K562 (cell line): ENCODE measurements around the gene MRPL28. TPM values are rescaled to one million over a fixed set of nuclear protein-coding genes. Genes with fewer than 3 reads are reported as not detected.

Experiments
- CHD2 ChIP-seq: IDR thresholded peaks from 2 replicates; pipeline ENCODE4 v1.6.1; 2011; ENCODE audit warnings: low read depth, low read length
- ESRRA ChIP-seq: fragments of 450-650 bp; IDR thresholded peaks from 2 replicates; pipeline ENCODE4 v1.6.1; 2014; ENCODE audit warnings: low read depth, mild to moderate bottlenecking, moderate library complexity, borderline replicate concordance
- HMG20B ChIP-seq: fragments of 250-450 bp; sonication (Bioruptor Pico); IDR thresholded peaks from 2 replicates; pipeline ENCODE4 v1.5.0; 2021; ENCODE audit warnings: mild to moderate bottlenecking
- NR2F6 ChIP-seq: fragments of 450-650 bp; formaldehyde crosslinking; IDR thresholded peaks from 2 replicates; pipeline ENCODE4 v1.4.0; 2020; ENCODE audit warnings: mild to moderate bottlenecking
- NUFIP1 ChIP-seq: fragments of 450-650 bp; IDR thresholded peaks from 2 replicates; pipeline ENCODE4 v1.6.1; 2018; ENCODE audit not compliant: partially characterized antibody
- POLR2AphosphoS2 ChIP-seq: IDR thresholded peaks from 2 replicates; pipeline ENCODE4 v1.6.1; 2012; ENCODE audit warnings: low read length, improper control_type of control experiment
- POLR3G ChIP-seq: IDR thresholded peaks from 2 replicates; pipeline ENCODE4 v1.6.1; 2011; ENCODE audit not compliant: insufficient read length, insufficient replicate concordance; ENCODE audit errors: extremely low read depth
- PTBP1 ChIP-seq: fragments of 200-400 bp; formaldehyde crosslinking; IDR thresholded peaks from 2 replicates; pipeline ENCODE4 v1.6.1; 2017; ENCODE audit warnings: low read depth, low read length
- TOE1 ChIP-seq, 2 experiments: fragments of 450-650 bp in 1 of 2; sonication (generic) in 1 of 2; formaldehyde crosslinking in 1 of 2; IDR thresholded peaks; 2 replicates each; pipeline versions ENCODE4 v1.7.1 to v1.8.0; 2016 to 2022; ENCODE audit warnings: borderline replicate concordance in 2 of 2, mild to moderate bottlenecking in 2 of 2, antibody characterized with exemption in 1 of 2, inconsistent platforms in 1 of 2, low read depth in 1 of 2, missing genetic modification reagents in 1 of 2, moderate library complexity in 1 of 2
- ZC3H11A ChIP-seq: IDR thresholded peaks from 2 replicates; pipeline ENCODE4 v1.6.1; 2012; ENCODE audit warnings: low read depth, low read length, improper control_type of control experiment
- ZKSCAN1 ChIP-seq: fragments of 150-350 bp; IDR thresholded peaks from 2 replicates; pipeline ENCODE4 v1.6.1; 2016; ENCODE audit warnings: low read depth, low read length
- ZNF699 ChIP-seq: fragments of 250-450 bp; sonication (Bioruptor Pico); IDR thresholded peaks from 2 replicates; pipeline ENCODE4 v1.8.0; 2021; ENCODE audit warnings: mild to moderate bottlenecking, moderate library complexity; ENCODE audit not compliant: insufficient replicate concordance
- polyA plus RNA-seq, 8 experiments: library from polyadenylated mRNA; depleted of rRNA in 4 of 8; stranded (reverse) in 5 of 8; unstranded in 3 of 8; fragments of >200 nt; fragmentation: Nextera tagmentation in 2 of 8; fragmentation: Illumina TruSeq in 1 of 8; extraction: Ambion mirVana in 2 of 8; extraction: Trizol in 1 of 8; gene quantifications; 2 replicates each; pipeline versions ENCODE4 v1.2.1 to v1.2.3, GENCODE V29; 2011 to 2014; ENCODE audit warnings: inconsistent platforms in 1 of 8, missing spikeins in 1 of 8
- total RNA-seq, 7 experiments: library from RNA; depleted of rRNA in 6 of 7; stranded (reverse); fragments of >200 nt in 6 of 7; fragmentation: Illumina TruSeq in 2 of 7; extraction: Trizol in 2 of 7; gene quantifications; 2 replicates each; pipeline versions ENCODE4 v1.2.1 to v1.2.3, GENCODE V29; 2011 to 2021; ENCODE audit warnings: low replicate concordance in 1 of 7
- TF ChIP-seq, protein P1 (sequence below), 2 experiments: fragments of 450-650 bp; IDR thresholded peaks; 2 replicates each; pipeline ENCODE4 v1.6.1; 2016
- TF ChIP-seq, protein P2 (sequence below), 2 experiments: fragments of 450-650 bp in 1 of 2; sonication (generic) in 1 of 2; formaldehyde crosslinking in 1 of 2; IDR thresholded peaks; 2 replicates each; pipeline versions ENCODE4 v1.7.1 to v1.9.0; 2016 to 2022; ENCODE audit warnings: inconsistent platforms in 1 of 2, mild to moderate bottlenecking in 1 of 2, missing genetic modification reagents in 1 of 2
- TF ChIP-seq, protein P3 (sequence below): sonication (generic); formaldehyde crosslinking; IDR thresholded peaks from 2 replicates; pipeline ENCODE4 v1.8.0; 2022; ENCODE audit warnings: mild to moderate bottlenecking, missing genetic modification reagents

MRPL28 gene
- total and polyA plus RNA-seq, 9 of the 15 experiments (the other 6 are each of a cell fraction or from before 2014, with no cell fraction given), result 2.5 to 323 (median 175) TPM

DNA sequence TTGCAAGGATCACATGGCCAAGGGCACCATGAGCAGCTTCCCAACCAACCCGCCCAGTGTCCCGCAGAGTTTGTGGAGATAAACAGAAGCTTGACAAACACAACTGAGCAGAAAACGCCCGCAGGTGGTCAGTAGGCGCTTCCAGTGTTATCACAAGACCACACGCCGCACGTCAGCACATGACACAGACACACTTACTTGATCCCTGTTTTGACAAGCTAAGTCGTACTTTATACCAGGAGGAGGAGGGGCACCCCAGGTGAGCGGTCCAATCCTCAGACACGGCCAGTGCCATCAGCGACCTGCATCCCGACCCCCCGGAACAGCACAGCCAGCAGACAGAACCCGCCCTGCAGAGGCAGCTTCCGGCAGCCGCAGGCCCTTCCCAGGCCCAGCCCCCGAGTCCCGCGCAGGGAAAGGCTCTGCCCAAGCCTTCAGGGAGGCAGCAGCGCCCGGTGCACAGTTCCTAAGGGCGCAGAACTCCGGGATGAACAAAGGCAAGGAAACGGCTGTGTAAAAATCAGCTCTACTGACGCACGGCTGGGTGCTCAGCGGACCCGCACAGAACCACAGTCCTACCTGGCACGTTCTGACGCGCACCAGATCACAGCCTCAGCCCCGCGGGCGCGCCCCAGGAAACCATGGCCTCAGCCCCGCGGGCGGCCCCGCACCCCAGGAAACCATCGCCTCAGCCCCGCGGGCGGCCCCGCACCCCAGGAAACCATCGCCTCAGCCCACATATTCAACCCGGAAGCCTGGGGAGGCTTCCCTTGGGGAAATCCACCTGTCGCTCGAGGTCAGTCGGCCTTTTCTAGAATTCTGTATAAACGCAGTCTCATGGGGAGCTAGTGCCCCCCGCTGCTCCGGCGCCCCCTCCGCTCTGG lies 45.6 kb downstream of the MRPL28 start (continued):
- TF ChIP-seq CHD2 (no peak), ZKSCAN1 (no peak), POLR3G (no peak), NR2F6 (CRISPR knock-in tag) (no peak), ZNF699 (CRISPR knock-in tag) (no peak), POLR2AphosphoS2 (no peak), ESRRA (peak; percentile 76), HMG20B (CRISPR knock-in tag) (no peak), TOE1 (IDR thresholded peaks at IDR 0.05; ENCODE audit: borderline replicate concordance) (peak; percentile 91), TOE1 (CRISPR knock-in tag; IDR thresholded peaks at IDR 0.05; ENCODE audit: borderline replicate concordance, low read depth) (no peak), ZC3H11A (no peak), PTBP1 (no peak), NUFIP1 (no peak)
- TF ChIP-seq, protein P1, sequence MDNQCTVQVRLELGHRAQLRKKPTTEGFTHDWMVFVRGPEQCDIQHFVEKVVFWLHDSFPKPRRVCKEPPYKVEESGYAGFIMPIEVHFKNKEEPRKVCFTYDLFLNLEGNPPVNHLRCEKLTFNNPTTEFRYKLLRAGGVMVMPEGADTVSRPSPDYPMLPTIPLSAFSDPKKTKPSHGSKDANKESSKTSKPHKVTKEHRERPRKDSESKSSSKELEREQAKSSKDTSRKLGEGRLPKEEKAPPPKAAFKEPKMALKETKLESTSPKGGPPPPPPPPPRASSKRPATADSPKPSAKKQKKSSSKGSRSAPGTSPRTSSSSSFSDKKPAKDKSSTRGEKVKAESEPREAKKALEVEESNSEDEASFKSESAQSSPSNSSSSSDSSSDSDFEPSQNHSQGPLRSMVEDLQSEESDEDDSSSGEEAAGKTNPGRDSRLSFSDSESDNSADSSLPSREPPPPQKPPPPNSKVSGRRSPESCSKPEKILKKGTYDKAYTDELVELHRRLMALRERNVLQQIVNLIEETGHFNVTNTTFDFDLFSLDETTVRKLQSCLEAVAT (IDR thresholded peaks at IDR 0.05), result 0 out of 4 replicates have a peak, but pooled peaks of 1 of the 2 experiments have one; percentile 38
- TF ChIP-seq, protein P2, sequence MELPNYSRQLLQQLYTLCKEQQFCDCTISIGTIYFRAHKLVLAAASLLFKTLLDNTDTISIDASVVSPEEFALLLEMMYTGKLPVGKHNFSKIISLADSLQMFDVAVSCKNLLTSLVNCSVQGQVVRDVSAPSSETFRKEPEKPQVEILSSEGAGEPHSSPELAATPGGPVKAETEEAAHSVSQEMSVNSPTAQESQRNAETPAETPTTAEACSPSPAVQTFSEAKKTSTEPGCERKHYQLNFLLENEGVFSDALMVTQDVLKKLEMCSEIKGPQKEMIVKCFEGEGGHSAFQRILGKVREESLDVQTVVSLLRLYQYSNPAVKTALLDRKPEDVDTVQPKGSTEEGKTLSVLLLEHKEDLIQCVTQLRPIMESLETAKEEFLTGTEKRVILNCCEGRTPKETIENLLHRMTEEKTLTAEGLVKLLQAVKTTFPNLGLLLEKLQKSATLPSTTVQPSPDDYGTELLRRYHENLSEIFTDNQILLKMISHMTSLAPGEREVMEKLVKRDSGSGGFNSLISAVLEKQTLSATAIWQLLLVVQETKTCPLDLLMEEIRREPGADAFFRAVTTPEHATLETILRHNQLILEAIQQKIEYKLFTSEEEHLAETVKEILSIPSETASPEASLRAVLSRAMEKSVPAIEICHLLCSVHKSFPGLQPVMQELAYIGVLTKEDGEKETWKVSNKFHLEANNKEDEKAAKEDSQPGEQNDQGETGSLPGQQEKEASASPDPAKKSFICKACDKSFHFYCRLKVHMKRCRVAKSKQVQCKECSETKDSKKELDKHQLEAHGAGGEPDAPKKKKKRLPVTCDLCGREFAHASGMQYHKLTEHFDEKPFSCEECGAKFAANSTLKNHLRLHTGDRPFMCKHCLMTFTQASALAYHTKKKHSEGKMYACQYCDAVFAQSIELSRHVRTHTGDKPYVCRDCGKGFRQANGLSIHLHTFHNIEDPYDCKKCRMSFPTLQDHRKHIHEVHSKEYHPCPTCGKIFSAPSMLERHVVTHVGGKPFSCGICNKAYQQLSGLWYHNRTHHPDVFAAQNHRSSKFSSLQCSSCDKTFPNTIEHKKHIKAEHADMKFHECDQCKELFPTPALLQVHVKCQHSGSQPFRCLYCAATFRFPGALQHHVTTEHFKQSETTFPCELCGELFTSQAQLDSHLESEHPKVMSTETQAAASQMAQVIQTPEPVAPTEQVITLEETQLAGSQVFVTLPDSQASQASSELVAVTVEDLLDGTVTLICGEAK (IDR thresholded peaks at IDR 0.05), result no peak
- TF ChIP-seq, protein P2 (CRISPR knock-in tag; IDR thresholded peaks at IDR 0.05), result no peak
- TF ChIP-seq, protein P3, sequence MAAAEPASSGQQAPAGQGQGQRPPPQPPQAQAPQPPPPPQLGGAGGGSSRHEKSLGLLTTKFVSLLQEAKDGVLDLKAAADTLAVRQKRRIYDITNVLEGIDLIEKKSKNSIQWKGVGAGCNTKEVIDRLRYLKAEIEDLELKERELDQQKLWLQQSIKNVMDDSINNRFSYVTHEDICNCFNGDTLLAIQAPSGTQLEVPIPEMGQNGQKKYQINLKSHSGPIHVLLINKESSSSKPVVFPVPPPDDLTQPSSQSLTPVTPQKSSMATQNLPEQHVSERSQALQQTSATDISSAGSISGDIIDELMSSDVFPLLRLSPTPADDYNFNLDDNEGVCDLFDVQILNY (CRISPR knock-in tag), result no peak
